Right renal cortex interstitium (tissue), 3 donors: ENCODE measurements around the gene APOC3. TPM values are rescaled to one million over a fixed set of nuclear protein-coding genes. Genes with fewer than 3 reads are reported as not detected.
A peak's percentile ranks its signal among the peaks of the same experiment; 100 is the strongest.

Source experiments
- DNase-seq, 3 donors: peaks; one replicate each; pipeline ENCODE4 v3.0.0-alpha.2; 2013; ENCODE audit warnings: low read depth in 3 of 3, low spot score in 2 of 3
- polyA plus RNA-seq, 3 donors: library from polyadenylated mRNA; unstranded; fragments of 120-200 nt; gene quantifications; one replicate each; pipeline ENCODE4 v1.2.1, GENCODE V29; 2013; ENCODE audit not compliant: insufficient read length in 3 of 3

APOC3 gene
- polyA plus RNA-seq, 3 donors = 3.7 to 10.2 (median 7.1) TPM

- DNase-seq = no peak
Observed at GRCh38 chr11:116869610-116870009, 39.9 kb downstream of the APOC3 start.

GRCh38 chr11:116870054-116870453, 40.3 kb downstream of the APOC3 start:
- DNase-seq = no peak

- no peak for DNase-seq
Observed at GRCh38 chr11:116871248-116871647, 41.5 kb downstream of the APOC3 start.

- no peak for DNase-seq
Observed at GRCh38 chr11:116873381-116873780, 43.7 kb downstream of the APOC3 start.

GRCh38 chr11:116874251-116874650, 44.5 kb downstream of the APOC3 start:
- DNase-seq = no peak

GRCh38 chr11:116875194-116875593, 45.5 kb downstream of the APOC3 start:
- no peak for DNase-seq

- DNase-seq = no peak
Observed at GRCh38 chr11:116876656-116877055, 46.9 kb downstream of the APOC3 start.

- peak; percentile 48 to 64 (median 62) for DNase-seq
Observed at GRCh38 chr11:116879800-116880625, 50.3 kb downstream of the APOC3 start.

GRCh38 chr11:116881143-116881542, 51.4 kb downstream of the APOC3 start:
- DNase-seq = no peak

GRCh38 chr11:116882386-116882785, 52.7 kb downstream of the APOC3 start:
- DNase-seq = no peak

Other genes with a start within 250 kb of the APOC3 start
- 10 to 100 TPM; 36.4 to 42.4 (median 39.3) TPM for gene BUD13, start 56.9 kb upstream of the APOC3 start, polyA plus RNA-seq
- 10 to 100 TPM; 60.3 to 67.8 (median 60.6) TPM for gene ZPR1, start 41.9 kb upstream of the APOC3 start, polyA plus RNA-seq
- not detected for gene APOA5, start 38.0 kb upstream of the APOC3 start, polyA plus RNA-seq
- gene APOA4, start 6.6 kb upstream of the APOC3 start, polyA plus RNA-seq = not detected
- gene APOA1, start 7.7 kb downstream of the APOC3 start, polyA plus RNA-seq = 100 to 1,000 TPM in 2 of 3 donors, 10 to 100 TPM in 1; 79.4 to 134 (median 123) TPM